ENCODE measurements around the gene ARMC6. TPM values are rescaled to one million over a fixed set of nuclear protein-coding genes. Genes with fewer than 3 reads are reported as not detected.

The ARMC6 gene
- total and polyA plus RNA-seq, 2 of the 13 experiments (the other 11 are each of a cell fraction or from before 2014, with no cell fraction given), result 16.2 to 36.8 TPM

- TF ChIP-seq TIGD3 (CRISPR knock-in tag; IDR thresholded peaks at IDR 0.05; ENCODE audit: borderline replicate concordance) (no peak), GLMP (CRISPR knock-in tag; IDR thresholded peaks at IDR 0.05; ENCODE audit: borderline replicate concordance) (no peak), TFDP1 (CRISPR knock-in tag; IDR thresholded peaks at IDR 0.05; ENCODE audit: borderline replicate concordance) (no peak)
Measured at GRCh38 chr19:19059837-19060611, 26.6 kb downstream of the ARMC6 start (continued).

GRCh38 chr19:19061506-19061905, 28.1 kb downstream of the ARMC6 start:
- H4K20me1 ChIP-seq (ENCODE audit: insufficient read depth, low read length), result no peaks in the 10 kb centered on the region
- TF ChIP-seq AGO2 (optimal IDR thresholded peaks at IDR 0.05; ENCODE audit: low read depth, low read length), result peak; percentile 47
- TF ChIP-seq HNRNPL (IDR thresholded peaks at IDR 0.05; ENCODE audit: low read depth, low read length), result 0 out of 2 replicates have a peak, but pooled peaks have one; percentile 36
- no peak for TF ChIP-seq RAD21 (CRISPR knock-in tag; IDR thresholded peaks at IDR 0.05)
- no peak for TF ChIP-seq CBFB (CRISPR knock-in tag; IDR thresholded peaks at IDR 0.05)
- no peak for TF ChIP-seq GLMP (CRISPR knock-in tag; IDR thresholded peaks at IDR 0.05; ENCODE audit: borderline replicate concordance)
- peak; percentile 41; the same call in 1 of the 2 replicates for TF ChIP-seq ZBTB33 (CRISPR knock-in tag; IDR thresholded peaks at IDR 0.05)
- peak; percentile 73 for TF ChIP-seq PPARG (CRISPR knock-in tag; conservative IDR thresholded peaks at IDR 0.05)
- FAIRE-seq (no peak), ATAC-seq (no peak), DNase-seq (ENCODE audit: low spot score) (no peak)
- BruUV-seq (replicated peaks), result no TSS peak
- WGBS (ENCODE audit: low lambda C conversion rate), result 100% methylated on average over 2 of the region's 8 CpGs
- H3K9ac ChIP-seq (ENCODE audit: insufficient read depth, low read depth, low read length), result no peak overlapping the region
- no peak overlapping the region for H3K4me3 ChIP-seq (replicated peaks in 1 of 3; ENCODE audit: insufficient read depth in 1 of 3, low read depth in 2 of 3, low read length in 3 of 3)
- in situ Hi-C loops (cut with HindIII; ENCODE audit: extremely low pct_ligation_motif_present, low pct_unique_long_range_greater_than_20kb), result no loop called here
- peaks cover 4% of the 10 kb centered on the region for H3K79me2 ChIP-seq (ENCODE audit: insufficient read depth, low read length)
- H3K36me3 ChIP-seq (replicated peaks in 1 of 2; ENCODE audit: control insufficient read depth in 1 of 2, insufficient read depth in 2 of 2, low read length in 2 of 2), result peaks cover 5 to 19% of the 10 kb centered on the region in 2 experiments; a peak in 3 of 5 replicates
- H3K27me3 ChIP-seq (ENCODE audit: control insufficient read depth in 1 of 2, insufficient read depth in 2 of 2, low read length in 2 of 2), result no peaks in the 10 kb centered on the region
- POLR2A ChIA-PET, result interaction anchor here (6.5 kb wide), 1 partner anchor 37 kb away, joined by 43 read pairs; no protein-coding TSS in a partner anchor
- H3K9me3 ChIP-seq (ENCODE audit: low read length), result no peaks in the 10 kb centered on the region
- peak overlapping the region; percentile 25 for H3K27ac ChIP-seq (ENCODE audit: extremely low read length, insufficient read depth, low read length)
- peaks cover 71% of the 10 kb centered on the region for H3K4me1 ChIP-seq (ENCODE audit: insufficient read depth, low read length)
- CTCF ChIA-PET (ENCODE audit: low intra/inter-chr PET ratio, low total read pairs), result no interaction called here
- intact Hi-C loops (cut with micrococcal nuclease; ENCODE audit: unreplicated experiment), result loop anchor here (5.0 kb wide), 1 partner anchor 56 kb away; no protein-coding TSS in a partner anchor
- H3K4me2 ChIP-seq (ENCODE audit: low read depth, low read length), result no peak overlapping the region
- no peak overlapping the region for H2AFZ ChIP-seq (ENCODE audit: low read length)

All from HepG2 (cell line).